A549 (cell line): ENCODE data around the gene IZUMO2. TPM values are rescaled to one million over a fixed set of nuclear protein-coding genes. Genes with fewer than 3 reads are reported as not detected.

ENCODE experiments used
- ATAC-seq, 2 experiments: fragments of 200-7000 bp in 1 of 2; fragments of >200 bp in 1 of 2; cut with Nextera tagmentation in 1 of 2; cut with Tn5 transposase in 1 of 2; 3 replicates each; pipeline versions ENCODE4 v1.8.0 to v1.9.1; 2018 to 2020; ENCODE audit warnings: mild to moderate bottlenecking in 1 of 2, moderate library complexity in 1 of 2
- CTCF ChIA-PET: fragments of 300-600 bp; sonication (Branson Sonifier 250); formaldehyde crosslinking; extraction: SDS; loops from one replicate; lab custom pipeline; 2021; ENCODE audit warnings: antibody characterized with exemption, inconsistent platforms; lab: Yijun Ruan, JAX
- POLR2A ChIA-PET: fragments of 350-600 bp; formaldehyde crosslinking; extraction: SDS; loops from one replicate; lab custom pipeline; 2021; ENCODE audit warnings: antibody characterized with exemption, inconsistent platforms; lab: Yijun Ruan, JAX
- DNase-seq, 2 experiments: peaks; one replicate each; pipeline versions ENCODE4 v3.0.0 to v3.0.0-alpha.2; 2011 to 2016; ENCODE audit warnings: low read depth in 1 of 2, low spot score in 1 of 2
- FAIRE-seq: peaks from 2 replicates; lab custom pipeline; 2011; peaks lifted over from hg19 to GRCh38; lab: Jason Lieb, UNC
- H3K27ac ChIP-seq, 2 experiments: fragments of >200 bp; sonication (Bioruptor Twin); formaldehyde crosslinking; 3 replicates each; pipeline ENCODE4 v1.5.1; 2016 to 2017
- H3K4me1 ChIP-seq: fragments of >200 bp; sonication (Bioruptor Twin); formaldehyde crosslinking; 3 replicates; pipeline ENCODE4 v1.6.1; 2016
- H3K4me2 ChIP-seq: fragments of >200 bp; sonication (Bioruptor Twin); formaldehyde crosslinking; 3 replicates; pipeline ENCODE4 v1.6.1; 2016
- H3K4me3 ChIP-seq: fragments of >200 bp; sonication (Bioruptor Twin); formaldehyde crosslinking; 3 replicates; pipeline ENCODE4 v1.5.1; 2016
- H3K9me3 ChIP-seq: fragments of >200 bp; sonication (Bioruptor Twin); formaldehyde crosslinking; 3 replicates; pipeline ENCODE4 v1.6.1; 2016
- CBX8 ChIP-seq: fragments of 200-600 bp; sonication (generic); IDR thresholded peaks from 2 replicates; pipeline ENCODE4 v1.6.1; 2016
- CTCF ChIP-seq: fragments of >200 bp; sonication (Bioruptor Twin); formaldehyde crosslinking; IDR thresholded peaks from 3 replicates; pipeline ENCODE4 v1.5.1; 2016
- EP300 ChIP-seq, 2 experiments: fragments of >200 bp; sonication (Bioruptor Twin); formaldehyde crosslinking; IDR thresholded peaks; 2 replicates in 1 of 2; 3 replicates in 1 of 2; pipeline ENCODE4 v1.6.1; 2016 to 2017
- GATA3 ChIP-seq: IDR thresholded peaks from 2 replicates; pipeline ENCODE4 v1.6.1; 2012; ENCODE audit warnings: borderline replicate concordance
- HMGXB4 ChIP-seq: fragments of 250-450 bp; sonication (Bioruptor Pico); IDR thresholded peaks from 2 replicates; pipeline ENCODE4 v1.5.0; 2021; ENCODE audit warnings: mild to moderate bottlenecking, moderate library complexity, borderline replicate concordance
- HOXB5 ChIP-seq: fragments of 250-450 bp; sonication (Bioruptor Pico); IDR thresholded peaks from 2 replicates; pipeline ENCODE4 v1.5.0; 2020; ENCODE audit warnings: mild to moderate bottlenecking, moderate library complexity
- MAFK ChIP-seq: fragments of 450-650 bp; IDR thresholded peaks from 2 replicates; pipeline ENCODE4 v1.6.1; 2014; ENCODE audit not compliant: partially characterized antibody
- MAZ ChIP-seq: fragments of 150-350 bp; IDR thresholded peaks from 2 replicates; pipeline ENCODE4 v1.6.1; 2014; ENCODE audit warnings: antibody characterized with exemption, low read depth, low read length, borderline replicate concordance
- MYC ChIP-seq: IDR thresholded peaks from 2 replicates; pipeline ENCODE4 v1.6.1; 2012; ENCODE audit warnings: mild to moderate bottlenecking, inconsistent platforms, low read length, improper control_type of control experiment, borderline replicate concordance
- NR3C1 ChIP-seq: fragments of >200 bp; sonication (Bioruptor Twin); formaldehyde crosslinking; IDR thresholded peaks from 3 replicates; pipeline ENCODE4 v1.6.1; 2017
- PBX3 ChIP-seq: IDR thresholded peaks from 2 replicates; pipeline ENCODE4 v1.6.1; 2012
- RAD21 ChIP-seq, 2 experiments: fragments of >200 bp in 1 of 2; sonication (Bioruptor Twin) in 1 of 2; formaldehyde crosslinking in 1 of 2; IDR thresholded peaks in 1 of 2; conservative IDR thresholded peaks in 1 of 2; 2 replicates in 1 of 2; 3 replicates in 1 of 2; pipeline ENCODE4 v1.6.1; 2012 to 2018; ENCODE audit warnings: inconsistent platforms in 1 of 2
- RNF2 ChIP-seq: fragments of 200-600 bp; sonication (generic); IDR thresholded peaks from 2 replicates; pipeline ENCODE4 v1.6.1; 2016; ENCODE audit warnings: low read depth, mild to moderate bottlenecking, antibody characterized with exemption, moderate library complexity, borderline replicate concordance
- SMC3 ChIP-seq: fragments of >200 bp; sonication (Bioruptor Twin); formaldehyde crosslinking; IDR thresholded peaks from 3 replicates; pipeline ENCODE4 v1.6.1; 2018; ENCODE audit warnings: inconsistent platforms
- TFCP2L1 ChIP-seq: fragments of 250-450 bp; sonication (Bioruptor Pico); IDR thresholded peaks from 2 replicates; pipeline ENCODE4 v1.5.0; 2021; ENCODE audit warnings: mild to moderate bottlenecking
- USF2 ChIP-seq: fragments of 450-650 bp; IDR thresholded peaks from 2 replicates; pipeline ENCODE4 v1.6.1; 2014; ENCODE audit warnings: antibody characterized with exemption
- WGBS: methylation state at CpG from one replicate; pipeline ENCODE4 v1.1.6; 2017; ENCODE audit errors: missing lambda C conversion rate; 5-methylcytosine and 5-hydroxymethylcytosine counted together
- polyA plus RNA-seq, 4 experiments: library from polyadenylated mRNA; depleted of rRNA in 3 of 4; stranded (reverse); fragments of >200 nt; fragmentation: RNase III in 1 of 4; extraction: RNeasy Plus Mini Kit Qiagen cat#74134 plus additional on column Dnase treatment in 1 of 4; gene quantifications; 2 replicates in 3 of 4; 3 replicates in 1 of 4; pipeline ENCODE4 v1.2.3, GENCODE V29; 2011 to 2017

The IZUMO2 gene
- polyA plus RNA-seq, 2 of the 4 experiments (the other 2 are of a cell fraction): not detected

GRCh38 chr19:50158577-50158976 is 4.5 kb downstream of the IZUMO2 start:
- peak in 1 of 2 experiments; percentile 54; a peak in 1 of 6 replicates for ATAC-seq
- ChIA-PET POLR2A (no interaction called here), CTCF (interaction anchor here (4.4 kb wide), 1 partner anchor 11 kb away, joined by 31 read pairs; no protein-coding TSS in a partner anchor)
- no peak overlapping the region for H3K4me2 ChIP-seq
- H3K4me3 ChIP-seq: no peak overlapping the region
- H3K4me1 ChIP-seq: no peaks in the 10 kb centered on the region
- peaks cover 11% of the 10 kb centered on the region; the same call in 2 of the 3 replicates for H3K9me3 ChIP-seq
- DNase-seq: peak in 1 of 2 experiments; percentile 35
- TF ChIP-seq USF2 (peak; percentile 53; the same call in 1 of the 2 replicates), MAZ (no peak), EP300 (IDR thresholded peaks at IDR 0.05) (no peak)
- H3K27ac ChIP-seq: no peak overlapping the region
- peak; percentile 32 for FAIRE-seq

GRCh38 chr19:50155520-50156109 is 7.5 kb downstream of the IZUMO2 start:
- Histone ChIP-seq H3K27ac (no peak overlapping the region), H3K4me2 (no peak overlapping the region), H3K4me3 (no peak overlapping the region), H3K9me3 (peaks cover 11% of the 10 kb centered on the region; the same call in 2 of the 3 replicates), H3K4me1 (no peaks in the 10 kb centered on the region)
- FAIRE-seq (no peak), DNase-seq (peak in 1 of 2 experiments; percentile 45), ATAC-seq (peak in 1 of 2 experiments; percentile 52; a peak in 3 of 6 replicates)
- POLR2A ChIA-PET: no interaction called here
- 39% methylated on average over 8 of the region's 8 CpGs for WGBS
- TF ChIP-seq MAZ: no peak
- peak; percentile 15; the same call in 1 of the 3 replicates for TF ChIP-seq CTCF
- CTCF ChIA-PET: interaction anchor here (1.0 to 4.4 kb wide), 6 partner anchors 8 to 172 kb away, joined by 3 to 31 read pairs (median 6); partner anchors contain the start of gene IZUMO2

- no peak for ATAC-seq
- WGBS: 37% methylated on average over 16 of the region's 16 CpGs
- Histone ChIP-seq H3K27ac (no peak overlapping the region), H3K4me2 (no peak overlapping the region), H3K4me1 (no peaks in the 10 kb centered on the region), H3K9me3 (peaks cover 11% of the 10 kb centered on the region; the same call in 2 of the 3 replicates), H3K4me3 (no peak overlapping the region)
- no peak for TF ChIP-seq HOXB5 (CRISPR knock-in tag)
- TF ChIP-seq NR3C1: no peak
- no peak for TF ChIP-seq USF2
- no peak for TF ChIP-seq MAZ
- TF ChIP-seq CBX8: no peak
- TF ChIP-seq RAD21 (conservative IDR thresholded peaks at IDR 0.05 in 1 of 2, IDR thresholded peaks at IDR 0.05 in 1 of 2): no peak
- no peak for TF ChIP-seq SMC3
- no peak for TF ChIP-seq PBX3
- no peak for TF ChIP-seq RNF2
- TF ChIP-seq HMGXB4 (CRISPR knock-in tag): no peak
- no peak for TF ChIP-seq TFCP2L1 (CRISPR knock-in tag)
- no peak for TF ChIP-seq GATA3
- TF ChIP-seq MAFK: no peak
- TF ChIP-seq MYC: no peak
- ChIA-PET CTCF (interaction anchor here (0.6 to 1.6 kb wide), 4 partner anchors 10 to 145 kb away, joined by 3 to 8 read pairs (median 6); partner anchors contain the start of gene IZUMO2), POLR2A (no interaction called here)
- no peak for FAIRE-seq
- no peak for DNase-seq
Observed at GRCh38 chr19:50154529-50154928, 8.6 kb downstream of the IZUMO2 start.
